Astrocyte (in vitro differentiated cells and primary cell): ENCODE measurements around the gene EPB41. TPM values are rescaled to one million over a fixed set of nuclear protein-coding genes. Genes with fewer than 3 reads are reported as not detected.

ENCODE experiments used
- DNase-seq: peaks from one replicate; pipeline ENCODE4 v3.0.0-alpha.2; 2010; ENCODE audit warnings: low read depth
- FAIRE-seq: peaks from 2 replicates; lab custom pipeline; 2011; peaks lifted over from hg19 to GRCh38; lab: Jason Lieb, UNC
- H2AFZ ChIP-seq: 2 replicates; pipeline ENCODE4 v1.6.0; 2012; ENCODE audit warnings: low read depth, low read length, inconsistent platforms
- H3K27ac ChIP-seq: 2 replicates; pipeline ENCODE4 v1.5.1; 2011; ENCODE audit warnings: low read depth, low read length, inconsistent platforms
- H3K27me3 ChIP-seq: 2 replicates; pipeline ENCODE4 v1.6.0; 2011; ENCODE audit warnings: low read length, inconsistent platforms; ENCODE audit not compliant: insufficient read depth
- H3K36me3 ChIP-seq: 2 replicates; pipeline ENCODE4 v1.5.1; 2011; ENCODE audit warnings: low read length, inconsistent platforms; ENCODE audit not compliant: insufficient read depth
- H3K4me1 ChIP-seq: 2 replicates; pipeline ENCODE4 v1.5.1; 2011; ENCODE audit warnings: low read length, inconsistent platforms; ENCODE audit not compliant: insufficient read depth
- H3K4me2 ChIP-seq: 2 replicates; pipeline ENCODE4 v1.6.0; 2012; ENCODE audit warnings: low read length, inconsistent platforms
- H3K4me3 ChIP-seq: 2 replicates; pipeline ENCODE4 v1.5.1; 2011; ENCODE audit warnings: low read depth, mild to moderate bottlenecking, low read length, inconsistent platforms; ENCODE audit not compliant: insufficient read depth
- H3K79me2 ChIP-seq: 2 replicates; pipeline ENCODE4 v1.6.0; 2012; ENCODE audit warnings: mild to moderate bottlenecking, low read length, inconsistent platforms; ENCODE audit not compliant: insufficient read depth
- H3K9ac ChIP-seq: 2 replicates; pipeline ENCODE4 v1.6.0; 2012; ENCODE audit warnings: mild to moderate bottlenecking, low read length, inconsistent platforms
- H3K9me3 ChIP-seq: 2 replicates; pipeline ENCODE4 v1.5.1; 2012; ENCODE audit warnings: low read depth, mild to moderate bottlenecking, low read length, inconsistent platforms; ENCODE audit not compliant: insufficient read depth
- H4K20me1 ChIP-seq: 2 replicates; pipeline ENCODE4 v1.6.0; 2012; ENCODE audit warnings: low read length, inconsistent platforms; ENCODE audit not compliant: insufficient read depth
- H3K27ac Mint-ChIP-seq: one replicate; pipeline ENCODE4 v1.8.0; 2021; ENCODE audit warnings: mild to moderate bottlenecking, mixed read lengths; ENCODE audit not compliant: unreplicated experiment
- H3K27me3 Mint-ChIP-seq: one replicate; pipeline ENCODE4 v1.8.0; 2021; ENCODE audit warnings: low read depth, mixed read lengths; ENCODE audit not compliant: unreplicated experiment
- H3K36me3 Mint-ChIP-seq: one replicate; pipeline ENCODE4 v1.8.0; 2021; ENCODE audit warnings: low read depth, mixed read lengths; ENCODE audit not compliant: unreplicated experiment
- H3K4me1 Mint-ChIP-seq: one replicate; pipeline ENCODE4 v1.8.0; 2021; ENCODE audit warnings: low read depth, mixed read lengths; ENCODE audit not compliant: unreplicated experiment
- H3K4me3 Mint-ChIP-seq: one replicate; pipeline ENCODE4 v1.8.0; 2021; ENCODE audit warnings: mild to moderate bottlenecking, moderate library complexity, mixed read lengths; ENCODE audit not compliant: unreplicated experiment
- H3K9me3 Mint-ChIP-seq: one replicate; pipeline ENCODE4 v1.8.0; 2021; ENCODE audit warnings: mild to moderate bottlenecking, mixed read lengths; ENCODE audit not compliant: unreplicated experiment
- CTCF ChIP-seq: IDR thresholded peaks from 2 replicates; pipeline ENCODE4 v1.5.1; 2011; ENCODE audit warnings: low read depth, mild to moderate bottlenecking, inconsistent platforms, low read length, moderate library complexity; ENCODE audit not compliant: insufficient read depth
- EZH2 ChIP-seq: IDR thresholded peaks from 2 replicates; pipeline ENCODE4 v1.6.1; 2012; ENCODE audit warnings: mild to moderate bottlenecking, low read length, inconsistent platforms; ENCODE audit not compliant: insufficient read depth
- total RNA-seq: library from RNA; stranded (reverse); gene quantifications from 2 replicates; pipeline ENCODE4 v1.2.1, GENCODE V29; 2021

EPB41 gene
- total RNA-seq, 1 donor from 2014 or later = 13.9 TPM

GRCh38 chr1:28895896-28896608 is 18.3 kb upstream of the EPB41 start:
- no peaks in the 10 kb centered on the region for H3K9me3 ChIP-seq
- TF ChIP-seq CTCF (no peak), EZH2 (no peak)
- H3K4me1 ChIP-seq = no peaks in the 10 kb centered on the region
- peaks cover 4% of the 10 kb centered on the region for H3K27me3 ChIP-seq
- FAIRE-seq = no peak
- Mint-ChIP-seq H3K4me3 (no peak overlapping the region), H3K27me3 (peaks cover 4% of the 10 kb centered on the region), H3K36me3 (peaks cover 9% of the 10 kb centered on the region), H3K9me3 (no peaks in the 10 kb centered on the region), H3K27ac (no peak overlapping the region), H3K4me1 (no peaks in the 10 kb centered on the region)
- no peak overlapping the region for H3K27ac ChIP-seq
- no peak overlapping the region for H2AFZ ChIP-seq
- H3K4me2 ChIP-seq = no peak overlapping the region
- no peak for DNase-seq
- no peak overlapping the region for H3K4me3 ChIP-seq
- no peak overlapping the region for H3K9ac ChIP-seq
- no peaks in the 10 kb centered on the region for H3K79me2 ChIP-seq
- H3K36me3 ChIP-seq = no peaks in the 10 kb centered on the region
- no peaks in the 10 kb centered on the region for H4K20me1 ChIP-seq

GRCh38 chr1:28896609-28896986 is 17.8 kb upstream of the EPB41 start:
- Histone ChIP-seq H3K9me3 (no peaks in the 10 kb centered on the region), H3K4me1 (no peaks in the 10 kb centered on the region), H3K27ac (no peak overlapping the region), H3K4me2 (no peak overlapping the region), H3K36me3 (no peaks in the 10 kb centered on the region), H2AFZ (no peak overlapping the region), H3K9ac (no peak overlapping the region), H3K79me2 (no peaks in the 10 kb centered on the region), H3K4me3 (no peak overlapping the region), H4K20me1 (no peaks in the 10 kb centered on the region), H3K27me3 (peaks cover 4% of the 10 kb centered on the region)
- TF ChIP-seq CTCF (no peak), EZH2 (no peak)
- DNase-seq = no peak
- Mint-ChIP-seq H3K9me3 (no peaks in the 10 kb centered on the region), H3K4me3 (no peak overlapping the region), H3K27me3 (peaks cover 4% of the 10 kb centered on the region), H3K4me1 (no peaks in the 10 kb centered on the region), H3K27ac (no peak overlapping the region), H3K36me3 (peaks cover 9% of the 10 kb centered on the region)
- no peak for FAIRE-seq

- Histone ChIP-seq H3K4me3 (no peak overlapping the region), H3K27me3 (peaks cover 4% of the 10 kb centered on the region), H3K4me2 (no peak overlapping the region), H3K27ac (no peak overlapping the region), H3K36me3 (no peaks in the 10 kb centered on the region), H3K79me2 (no peaks in the 10 kb centered on the region), H3K9ac (no peak overlapping the region), H3K9me3 (no peaks in the 10 kb centered on the region), H3K4me1 (no peaks in the 10 kb centered on the region), H2AFZ (no peak overlapping the region), H4K20me1 (no peaks in the 10 kb centered on the region)
- no peaks in the 10 kb centered on the region for H3K9me3 Mint-ChIP-seq
- H3K4me3 Mint-ChIP-seq = no peak overlapping the region
- no peak for DNase-seq
- H3K36me3 Mint-ChIP-seq = peaks cover 9% of the 10 kb centered on the region
- no peak for FAIRE-seq
- H3K27ac Mint-ChIP-seq = no peak overlapping the region
- TF ChIP-seq EZH2 (no peak), CTCF (no peak)
- no peaks in the 10 kb centered on the region for H3K4me1 Mint-ChIP-seq
- H3K27me3 Mint-ChIP-seq = peaks cover 4% of the 10 kb centered on the region
Measured at GRCh38 chr1:28897789-28898188, 16.6 kb upstream of the EPB41 start.
